Kidney glomerular epithelial cell (primary cell): ENCODE data around the gene CDH23.

Source experiments
- DNase-seq: peaks from one replicate; lab custom pipeline; 2025; lab: John Stamatoyannopoulos, UW

CDH23 gene

DNA sequence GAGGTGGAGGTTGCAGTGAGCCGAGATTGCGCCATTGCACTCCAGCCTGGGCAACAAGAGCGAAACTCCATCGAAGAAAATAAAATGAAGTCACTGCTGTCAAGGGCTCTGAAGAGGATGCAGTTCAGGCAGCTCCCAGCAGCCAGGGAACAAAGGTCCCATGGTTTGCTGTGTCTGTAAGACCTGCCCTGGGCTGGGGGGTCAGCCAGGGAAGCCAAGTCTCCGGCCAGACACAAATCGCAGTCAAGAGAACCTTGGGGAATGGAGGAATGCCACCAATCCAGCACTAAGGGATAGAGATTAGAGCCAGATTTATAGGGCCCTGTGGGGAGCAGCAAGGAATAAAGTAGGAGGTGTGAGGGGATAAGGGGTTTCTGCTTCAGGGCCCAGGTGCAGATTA, 405.5 kb downstream of the CDH23 start:
- no peak for DNase-seq

DNA sequence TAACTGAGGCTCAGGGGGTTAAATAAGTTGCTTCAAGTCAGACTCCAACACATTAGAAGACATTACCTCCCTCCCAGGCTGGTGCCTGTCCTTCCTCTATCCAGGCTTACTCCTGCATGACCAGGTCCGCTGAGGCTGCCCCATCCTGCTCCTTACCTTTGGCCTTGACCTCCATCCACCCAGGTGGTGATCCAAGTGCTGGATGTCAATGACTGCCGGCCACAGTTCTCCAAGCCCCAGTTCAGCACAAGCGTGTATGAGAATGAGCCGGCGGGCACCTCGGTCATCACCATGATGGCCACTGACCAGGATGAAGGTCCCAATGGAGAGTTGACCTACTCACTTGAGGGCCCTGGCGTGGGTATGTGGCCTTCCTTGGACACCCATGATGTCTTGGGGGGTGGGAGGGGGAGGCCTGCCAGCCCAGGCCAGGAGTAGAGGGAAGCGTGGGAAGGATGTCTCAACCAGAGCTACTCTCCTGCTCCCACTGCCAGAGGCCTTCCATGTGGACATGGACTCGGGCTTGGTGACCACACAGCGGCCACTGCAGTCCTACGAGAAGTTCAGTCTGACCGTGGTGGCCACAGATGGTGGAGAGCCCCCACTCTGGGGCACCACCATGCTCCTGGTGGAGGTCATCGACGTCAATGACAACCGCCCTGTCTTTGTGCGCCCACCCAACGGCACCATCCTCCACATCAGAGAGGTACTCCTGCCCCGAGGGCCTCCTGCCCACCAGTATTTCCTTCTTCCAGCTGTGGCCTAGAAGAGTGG, 406.2 kb downstream of the CDH23 start:
- no peak for DNase-seq

DNA sequence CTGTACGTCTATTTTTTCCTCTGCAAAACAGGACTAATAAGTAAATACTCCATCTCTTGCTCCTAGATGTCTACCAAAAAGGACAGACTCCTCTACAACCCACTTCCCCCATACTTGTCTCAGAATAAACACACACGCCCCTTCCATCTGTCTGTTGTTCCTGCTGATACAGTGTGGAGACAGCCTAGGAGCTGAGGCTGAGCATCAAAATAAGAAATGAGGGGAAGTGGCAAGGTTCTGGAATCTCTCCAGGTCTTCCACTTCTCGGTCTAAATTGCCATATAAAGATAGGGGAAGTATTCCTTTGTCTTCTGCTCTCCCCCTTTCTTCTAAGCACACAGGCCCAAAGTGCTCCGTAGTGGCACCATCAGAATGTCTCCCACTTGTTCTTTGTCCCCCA, 407.4 kb downstream of the CDH23 start:
- DNase-seq: no peak

DNA sequence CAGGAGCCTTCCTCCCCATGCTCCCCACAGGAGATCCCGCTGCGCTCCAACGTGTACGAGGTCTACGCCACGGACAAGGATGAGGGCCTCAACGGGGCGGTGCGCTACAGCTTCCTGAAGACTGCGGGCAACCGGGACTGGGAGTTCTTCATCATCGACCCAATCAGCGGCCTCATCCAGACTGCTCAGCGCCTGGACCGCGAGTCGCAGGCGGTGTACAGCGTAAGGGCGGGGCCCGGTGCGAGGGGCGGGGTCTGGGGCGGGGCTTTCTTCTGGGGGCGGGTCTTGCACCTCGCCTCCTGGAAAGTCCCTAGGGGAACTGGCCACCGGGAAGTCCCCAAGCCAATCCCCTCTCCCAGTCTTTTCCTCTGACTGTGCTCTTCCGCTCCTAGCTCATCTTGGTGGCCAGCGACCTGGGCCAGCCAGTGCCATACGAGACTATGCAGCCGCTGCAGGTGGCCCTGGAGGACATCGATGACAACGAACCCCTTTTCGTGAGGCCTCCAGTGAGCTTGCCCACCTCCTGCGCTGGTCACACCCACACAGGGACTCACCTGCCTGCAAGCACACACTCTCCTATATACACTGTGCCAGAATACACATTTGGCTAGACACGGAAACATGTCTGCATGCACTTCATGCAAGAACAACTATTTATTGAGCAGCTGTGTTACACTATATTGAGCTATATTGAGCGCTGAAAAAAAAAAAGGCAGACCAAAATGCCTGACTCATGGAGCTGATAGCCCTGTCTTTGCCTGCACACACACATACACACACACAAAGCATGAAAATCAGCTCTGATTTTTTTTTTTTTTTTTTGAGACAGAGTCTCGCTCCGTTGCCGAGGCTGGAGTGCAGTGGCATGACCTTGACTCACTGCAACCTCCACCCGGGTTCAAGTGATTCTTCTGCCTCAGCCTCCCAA, 409.3 kb downstream of the CDH23 start:
- no peak for DNase-seq

DNA sequence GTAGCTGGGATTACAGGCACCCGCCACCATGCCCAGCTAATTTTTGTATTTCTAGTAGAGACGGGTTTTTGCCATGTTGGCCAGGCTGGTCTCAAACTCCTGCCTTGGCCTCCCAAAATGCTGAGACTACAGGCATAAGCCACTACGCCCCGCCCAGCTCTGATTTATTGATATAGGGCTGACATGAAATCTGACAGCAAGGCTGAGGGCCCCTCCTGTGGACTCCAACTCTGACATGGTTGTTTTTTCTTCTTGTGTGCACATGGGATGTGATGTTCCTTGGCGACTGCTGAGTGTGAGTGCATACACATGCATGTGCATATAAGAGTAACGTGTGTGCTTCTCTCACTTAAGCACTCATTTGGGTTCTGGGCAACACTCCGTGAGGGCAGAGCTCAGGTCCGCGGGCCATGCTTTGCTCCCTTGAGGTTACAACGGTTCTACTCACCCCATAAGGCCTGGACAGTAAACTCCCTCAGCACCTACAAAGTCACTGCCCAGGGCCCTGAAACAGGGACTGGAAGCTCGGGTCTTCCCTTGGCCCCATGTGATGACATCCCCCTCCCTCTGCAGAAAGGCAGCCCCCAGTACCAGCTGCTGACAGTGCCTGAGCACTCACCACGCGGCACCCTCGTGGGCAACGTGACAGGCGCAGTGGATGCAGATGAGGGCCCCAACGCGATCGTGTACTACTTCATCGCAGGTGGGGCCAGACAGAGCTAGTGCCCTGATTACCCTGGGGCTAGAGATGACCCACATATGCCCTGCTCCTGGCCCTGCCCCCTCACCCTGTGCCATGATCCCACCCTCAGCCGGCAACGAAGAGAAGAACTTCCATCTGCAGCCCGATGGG, 410.2 kb downstream of the CDH23 start:
- no peak for DNase-seq

DNA sequence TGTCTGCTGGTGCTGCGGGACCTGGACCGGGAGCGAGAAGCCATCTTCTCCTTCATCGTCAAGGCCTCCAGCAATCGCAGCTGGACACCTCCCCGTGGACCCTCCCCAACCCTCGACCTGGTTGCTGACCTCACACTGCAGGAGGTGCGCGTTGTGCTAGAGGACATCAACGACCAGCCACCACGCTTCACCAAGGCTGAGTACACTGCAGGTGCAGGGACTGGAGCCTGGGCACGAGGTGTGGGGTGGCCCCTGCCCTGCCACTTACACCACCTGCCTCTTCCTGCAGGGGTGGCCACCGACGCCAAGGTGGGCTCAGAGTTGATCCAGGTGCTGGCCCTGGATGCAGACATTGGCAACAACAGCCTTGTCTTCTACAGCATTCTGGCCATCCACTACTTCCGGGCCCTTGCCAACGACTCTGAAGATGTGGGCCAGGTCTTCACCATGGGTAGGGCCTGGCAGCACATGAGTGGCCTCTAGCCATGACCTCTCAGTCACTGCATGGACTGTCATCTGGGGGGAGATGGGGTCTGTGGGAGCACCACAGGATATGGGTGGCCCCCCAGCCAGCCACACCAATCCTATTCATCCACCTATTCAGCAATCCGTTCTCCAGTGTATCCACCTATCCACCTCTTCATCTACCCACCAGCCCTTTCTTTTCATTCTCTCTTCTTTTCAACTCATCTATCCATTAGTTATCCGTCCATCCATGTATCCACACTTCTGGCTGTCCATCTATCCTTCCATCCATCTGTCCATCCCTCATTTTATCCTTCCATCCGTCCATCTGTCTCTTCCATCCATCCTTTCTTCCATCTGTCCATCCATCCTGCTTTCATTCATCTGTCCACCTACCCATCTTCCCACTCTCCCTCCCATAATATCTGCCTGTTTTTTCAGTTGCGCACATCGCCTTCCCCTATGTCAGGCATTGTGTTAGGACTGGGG, 411.1 kb downstream of the CDH23 start:
- no peak for DNase-seq

DNA sequence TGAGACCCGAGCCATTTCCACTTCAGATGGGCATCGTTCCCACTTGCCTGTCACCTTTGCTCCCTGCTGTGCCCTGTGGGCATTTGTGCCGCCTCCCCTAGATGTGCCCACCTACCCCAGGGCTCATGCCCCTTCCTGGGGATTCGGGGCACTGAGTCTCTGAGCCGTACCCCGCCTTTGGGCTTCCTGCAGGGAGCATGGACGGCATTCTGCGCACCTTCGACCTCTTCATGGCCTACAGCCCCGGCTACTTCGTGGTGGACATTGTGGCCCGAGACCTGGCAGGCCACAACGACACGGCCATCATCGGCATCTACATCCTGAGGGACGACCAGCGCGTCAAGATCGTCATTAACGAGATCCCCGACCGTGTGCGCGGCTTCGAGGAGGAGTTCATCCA, 412.9 kb downstream of the CDH23 start:
- no peak for DNase-seq

DNA sequence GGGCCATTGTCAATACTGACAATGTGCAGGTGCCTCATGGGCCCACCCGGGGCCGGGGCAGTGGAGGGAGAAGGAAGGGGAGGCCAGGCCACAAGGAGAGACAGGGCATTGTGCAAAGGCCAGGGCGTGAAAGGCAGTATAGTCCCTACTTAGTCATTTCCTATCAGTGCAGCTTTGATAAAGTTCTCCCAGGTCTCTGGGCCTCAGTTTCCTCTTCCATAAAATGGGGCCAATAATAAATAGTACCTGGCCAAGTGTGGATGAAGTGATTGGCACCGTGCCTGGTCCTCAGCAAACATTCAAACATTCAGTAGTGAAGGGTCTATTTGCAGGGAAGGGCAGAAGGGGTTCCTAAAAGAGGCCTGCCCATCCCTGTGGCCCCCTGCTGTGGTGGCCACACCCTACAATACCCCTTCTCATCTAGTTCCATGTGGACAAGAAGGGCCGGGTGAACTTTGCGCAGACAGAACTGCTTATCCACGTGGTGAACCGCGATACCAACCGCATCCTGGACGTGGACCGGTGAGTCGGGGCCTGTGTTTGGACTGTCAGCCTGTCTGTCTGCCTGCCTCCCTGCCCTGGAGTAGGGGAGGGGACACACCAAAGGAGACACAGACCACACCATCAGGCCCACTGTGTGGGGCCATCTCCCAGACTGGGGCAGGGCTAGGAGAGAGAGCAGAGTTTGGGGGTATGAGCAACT, 413.5 kb downstream of the CDH23 start:
- DNase-seq: no peak

DNA sequence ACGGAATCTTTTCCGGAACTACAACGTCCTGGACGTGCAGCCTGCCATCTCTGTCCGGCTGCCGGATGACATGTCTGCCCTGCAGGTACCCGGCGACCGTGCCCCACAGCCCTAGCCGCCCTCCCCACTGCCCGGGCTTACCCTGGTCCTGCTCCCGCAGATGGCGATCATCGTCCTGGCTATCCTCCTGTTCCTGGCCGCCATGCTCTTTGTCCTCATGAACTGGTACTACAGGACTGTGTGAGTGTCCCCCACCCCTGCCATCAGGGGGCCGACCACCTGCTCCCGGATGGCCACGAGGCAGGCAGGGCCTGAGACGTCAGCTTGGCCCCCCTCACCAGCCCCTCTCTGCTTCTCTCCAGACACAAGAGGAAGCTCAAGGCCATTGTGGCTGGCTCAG, 414.6 kb downstream of the CDH23 start:
- DNase-seq: no peak

DNA sequence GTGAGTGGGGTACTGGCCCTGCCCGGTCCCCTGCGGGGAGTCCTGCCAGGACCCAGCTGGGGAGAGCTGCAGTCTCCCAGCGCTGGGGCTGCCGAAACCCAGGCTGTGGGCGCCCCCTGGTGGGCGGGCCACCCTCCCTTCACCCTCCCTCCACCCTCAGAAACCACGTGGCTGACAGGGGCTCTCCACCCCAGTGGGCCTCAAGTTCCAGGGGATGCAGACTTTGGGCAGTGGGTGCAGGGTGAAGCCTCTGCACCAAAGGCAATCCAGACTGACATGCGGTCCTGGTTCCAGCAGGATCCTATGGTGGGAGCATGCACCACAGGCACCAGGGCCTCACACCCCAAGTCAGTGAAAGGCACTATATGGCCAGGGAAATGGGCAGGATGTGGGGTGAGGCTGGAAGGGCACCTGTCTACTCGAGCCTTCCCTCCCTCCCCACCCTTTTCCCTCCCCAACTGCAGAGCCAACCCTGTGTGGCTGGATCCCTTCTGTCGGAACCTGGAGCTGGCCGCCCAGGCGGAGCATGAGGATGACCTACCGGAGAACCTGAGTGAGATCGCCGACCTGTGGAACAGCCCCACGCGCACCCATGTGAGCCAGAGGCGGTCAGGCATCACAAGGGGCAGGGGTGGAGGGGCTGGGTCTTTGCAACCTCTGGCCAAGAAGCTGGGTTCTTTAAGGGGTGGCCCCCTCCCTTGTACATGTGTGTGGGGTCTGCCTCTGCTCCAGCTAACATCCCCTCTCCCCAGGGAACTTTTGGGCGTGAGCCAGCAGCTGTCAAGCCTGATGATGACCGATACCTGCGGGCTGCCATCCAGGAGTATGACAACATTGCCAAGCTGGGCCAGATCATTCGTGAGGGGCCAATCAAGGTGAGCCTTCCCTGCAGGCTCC, 415.5 kb downstream of the CDH23 start:
- DNase-seq: peak; percentile 31

DNA sequence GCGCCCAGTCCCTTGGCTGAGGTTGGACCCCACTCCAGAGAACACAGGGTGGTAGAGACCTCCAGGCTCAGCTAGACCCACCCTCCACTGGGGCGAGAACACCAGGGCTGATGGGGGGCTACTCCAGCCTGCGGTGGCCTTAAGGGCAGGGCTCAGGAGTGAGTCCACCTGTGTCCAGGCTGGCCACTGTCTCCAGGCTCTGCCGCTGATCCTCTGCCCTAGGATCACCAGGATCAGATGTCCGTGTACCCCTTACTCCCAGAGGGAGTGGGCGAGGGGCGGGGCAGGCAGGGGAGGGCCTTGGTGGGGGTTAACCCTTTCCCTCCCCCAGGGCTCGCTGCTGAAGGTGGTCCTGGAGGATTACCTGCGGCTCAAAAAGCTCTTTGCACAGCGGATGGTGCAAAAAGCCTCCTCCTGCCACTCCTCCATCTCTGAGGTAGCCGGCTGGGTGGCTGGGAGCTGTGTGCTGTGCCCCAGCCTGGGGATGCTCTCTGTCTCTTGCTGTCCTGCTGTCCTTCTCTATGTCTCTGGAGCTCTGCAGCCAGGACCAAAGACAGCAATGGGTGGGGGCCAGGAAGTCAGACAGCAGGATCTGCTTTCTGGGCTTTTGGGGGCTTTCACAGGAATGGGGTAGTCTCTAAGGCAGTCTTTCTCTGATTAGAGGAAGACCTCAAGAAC, 416.3 kb downstream of the CDH23 start:
- DNase-seq: no peak

DNA sequence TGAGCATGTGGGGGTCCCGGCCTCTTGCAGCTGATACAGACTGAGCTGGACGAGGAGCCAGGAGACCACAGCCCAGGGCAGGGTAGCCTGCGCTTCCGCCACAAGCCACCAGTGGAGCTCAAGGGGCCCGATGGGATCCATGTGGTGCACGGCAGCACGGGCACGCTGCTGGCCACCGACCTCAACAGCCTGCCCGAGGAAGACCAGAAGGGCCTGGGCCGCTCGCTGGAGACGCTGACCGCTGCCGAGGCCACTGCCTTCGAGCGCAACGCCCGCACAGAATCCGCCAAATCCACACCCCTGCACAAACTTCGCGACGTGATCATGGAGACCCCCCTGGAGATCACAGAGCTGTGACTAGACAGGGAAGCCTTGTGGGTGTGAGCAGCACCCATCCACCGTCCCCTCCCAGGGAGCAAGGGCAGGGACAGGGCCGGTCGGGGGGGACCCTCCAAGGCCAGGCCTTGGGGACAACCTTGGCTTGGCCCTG, 418.2 kb downstream of the CDH23 start:
- no peak for DNase-seq

DNA sequence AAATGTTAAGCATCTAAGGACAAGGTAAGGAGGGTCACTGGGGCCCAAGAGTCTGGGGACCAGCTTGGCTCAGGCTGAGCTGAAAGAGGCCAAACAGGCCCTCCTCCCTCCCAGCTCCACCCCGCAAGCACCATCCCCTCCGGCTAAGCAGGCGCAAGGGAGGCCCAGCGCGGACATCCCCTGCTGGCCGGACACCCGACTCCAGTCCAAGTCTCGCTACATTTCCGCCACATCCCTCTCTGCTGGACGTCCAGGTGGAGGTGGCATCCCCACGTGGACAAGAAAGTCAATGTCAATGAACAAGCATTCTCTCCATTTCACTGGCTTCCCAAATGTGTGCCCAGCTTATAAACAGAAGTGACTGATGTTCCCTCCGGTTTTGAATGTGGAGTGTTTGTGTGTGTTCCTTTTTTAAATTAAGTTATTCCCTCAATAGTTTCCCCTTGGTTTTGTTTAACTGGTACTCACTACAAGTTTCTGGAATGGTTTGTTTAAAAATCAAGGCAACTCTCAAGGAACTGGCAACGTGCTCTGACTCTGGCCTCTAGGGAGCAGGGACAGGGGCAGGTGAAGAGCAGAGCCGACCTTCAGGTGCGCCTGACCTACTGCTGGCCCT, 418.9 kb downstream of the CDH23 start:
- no peak for DNase-seq

DNA sequence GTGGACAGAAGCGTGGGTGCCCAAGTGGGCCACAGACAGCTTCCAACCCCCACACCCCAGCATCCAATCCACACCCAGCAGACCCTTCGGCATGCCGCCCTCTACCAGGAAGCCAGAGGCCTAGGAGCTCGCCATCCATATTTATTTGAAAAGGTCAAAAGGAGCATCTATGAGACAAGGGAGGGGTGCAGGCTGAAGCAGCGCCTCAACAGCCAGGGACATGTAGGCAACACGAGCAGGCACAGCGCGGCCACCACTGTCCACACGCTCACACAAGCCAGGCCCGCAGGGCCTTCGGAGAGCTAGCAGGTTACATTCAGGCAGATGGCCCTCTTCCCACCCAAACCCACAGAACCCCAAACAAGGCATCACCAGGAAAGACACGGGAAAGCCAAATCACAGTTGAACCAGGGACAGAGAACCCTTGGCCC, 419.7 kb downstream of the CDH23 start:
- DNase-seq: no peak

DNA sequence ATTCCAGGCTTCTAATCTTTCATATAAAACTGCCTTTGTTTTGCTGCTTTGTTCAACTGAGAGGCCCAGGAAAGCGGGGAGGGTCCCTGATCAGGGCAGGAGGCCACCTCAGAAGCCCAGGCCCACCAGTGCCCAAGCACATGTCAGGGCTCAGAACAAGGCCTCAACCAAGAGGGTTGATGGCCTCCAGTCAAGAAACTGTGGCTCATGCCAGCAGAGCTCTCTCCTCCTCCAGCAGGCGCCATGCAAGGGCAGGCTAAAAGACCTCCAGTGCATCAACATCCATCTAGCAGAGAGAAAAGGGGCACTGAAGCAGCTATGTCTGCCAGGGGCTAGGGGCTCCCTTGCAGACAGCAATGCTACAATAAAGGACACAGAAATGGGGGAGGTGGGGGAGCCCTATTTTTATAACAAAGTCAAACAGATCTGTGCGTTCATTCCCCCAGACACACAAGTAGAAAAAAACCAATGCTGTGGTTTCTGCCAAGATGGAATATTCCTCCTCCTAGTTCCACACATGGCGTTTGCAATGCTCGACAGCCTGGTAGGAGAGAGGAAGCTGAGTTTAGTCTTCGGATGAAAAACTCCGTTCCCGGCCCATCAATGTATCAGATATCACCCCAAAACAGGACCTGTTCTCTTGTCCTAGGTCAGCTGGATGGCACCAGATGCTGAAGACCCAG, 420.4 kb downstream of the CDH23 start:
- DNase-seq: no peak

DNA sequence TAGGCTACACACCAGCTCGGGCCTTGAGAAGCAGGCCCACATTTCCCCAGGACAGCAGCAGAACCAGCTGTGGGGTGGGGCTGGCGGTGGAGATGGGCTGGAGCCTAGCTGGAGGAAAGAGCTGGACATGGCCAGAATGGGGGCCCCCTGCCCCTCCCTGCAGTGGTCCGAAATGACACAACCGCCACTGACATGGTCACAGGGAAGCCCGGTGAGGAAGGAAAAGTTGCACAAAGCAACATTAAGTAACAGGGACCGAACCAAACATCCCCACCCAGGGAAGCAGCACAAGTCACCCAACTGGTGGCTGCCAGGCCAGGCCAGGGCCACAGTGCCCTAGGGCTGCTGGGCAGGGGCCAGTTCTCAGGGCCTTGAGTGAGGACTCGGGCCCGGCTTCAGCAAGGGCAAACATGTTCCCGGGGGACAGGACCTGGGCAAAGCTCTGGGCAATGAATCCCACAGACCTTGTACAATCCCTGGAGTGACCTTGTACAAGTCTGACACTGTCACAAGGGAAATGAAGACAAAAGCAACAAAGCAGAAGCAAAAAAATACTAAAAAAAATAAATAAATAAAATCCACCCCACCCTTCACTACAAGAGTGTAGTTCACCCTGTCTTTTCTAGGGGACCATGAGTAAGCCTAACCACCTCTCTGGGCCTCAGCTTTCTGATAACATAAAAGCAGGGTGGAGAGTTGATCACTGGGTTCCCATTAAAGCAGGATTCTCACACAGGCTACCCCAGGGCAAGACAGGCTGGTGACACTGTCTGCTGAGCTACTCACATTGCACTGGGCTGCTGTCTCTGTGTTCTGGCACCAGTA, 421.3 kb downstream of the CDH23 start:
- no peak for DNase-seq
